ENCODE results near the gene FZD7. TPM values are rescaled to one million over a fixed set of nuclear protein-coding genes. Genes with fewer than 3 reads are reported as not detected.
A peak's percentile ranks its signal among the peaks of the same experiment; 100 is the strongest.

FZD7 gene
- total RNA-seq, 1 donor from 2014 or later: 35.2 TPM

GRCh38 chr2:202060218-202060617 lies 26.6 kb downstream of the FZD7 start:
- Histone ChIP-seq H3K27me3 (ENCODE audit: low read depth) (peaks cover 24% of the 10 kb centered on the region), H3K27ac (replicated peaks) (no peak overlapping the region), H3K4me3 (no peak overlapping the region), H3K36me3 (no peaks in the 10 kb centered on the region), H3K4me1 (peaks cover 14% of the 10 kb centered on the region), H3K9me3 (replicated peaks) (no peaks in the 10 kb centered on the region)
- no peak for DNase-seq
- TF ChIP-seq CTCF (IDR thresholded peaks at IDR 0.05; ENCODE audit: borderline replicate concordance): peak; percentile 41
- intact Hi-C loops (cut with micrococcal nuclease): no loop called here

- TF ChIP-seq CTCF (IDR thresholded peaks at IDR 0.05; ENCODE audit: borderline replicate concordance): no peak
- no peaks in the 10 kb centered on the region for H3K9me3 ChIP-seq (replicated peaks)
- H3K36me3 ChIP-seq: no peaks in the 10 kb centered on the region
- peaks cover 9% of the 10 kb centered on the region for H3K27me3 ChIP-seq (ENCODE audit: low read depth)
- peaks cover 14% of the 10 kb centered on the region for H3K4me1 ChIP-seq
- no peak overlapping the region for H3K4me3 ChIP-seq
- intact Hi-C loops (cut with micrococcal nuclease): no loop called here
- H3K27ac ChIP-seq (replicated peaks): no peak overlapping the region
- no peak for DNase-seq
Observed at GRCh38 chr2:202061695-202062094, 28.0 kb downstream of the FZD7 start.

GRCh38 chr2:202064171-202064880 lies 30.7 kb downstream of the FZD7 start:
- Histone ChIP-seq H3K27me3 (ENCODE audit: low read depth) (no peaks in the 10 kb centered on the region), H3K27ac (replicated peaks) (peak overlapping the region; percentile 30), H3K4me3 (no peak overlapping the region), H3K4me1 (peaks cover 14% of the 10 kb centered on the region), H3K9me3 (replicated peaks) (no peaks in the 10 kb centered on the region), H3K36me3 (no peaks in the 10 kb centered on the region)
- TF ChIP-seq CTCF (IDR thresholded peaks at IDR 0.05; ENCODE audit: borderline replicate concordance): no peak
- intact Hi-C loops (cut with micrococcal nuclease): no loop called here
- no peak for DNase-seq

- Histone ChIP-seq H3K27me3 (ENCODE audit: low read depth) (no peaks in the 10 kb centered on the region), H3K27ac (replicated peaks) (no peak overlapping the region), H3K4me3 (no peak overlapping the region), H3K9me3 (replicated peaks) (no peaks in the 10 kb centered on the region), H3K4me1 (peaks cover 14% of the 10 kb centered on the region), H3K36me3 (no peaks in the 10 kb centered on the region)
- no peak for TF ChIP-seq CTCF (IDR thresholded peaks at IDR 0.05; ENCODE audit: borderline replicate concordance)
- intact Hi-C loops (cut with micrococcal nuclease): no loop called here
- no peak for DNase-seq
Observed at GRCh38 chr2:202064881-202065230, 31.2 kb downstream of the FZD7 start.

GRCh38 chr2:202065876-202066275 lies 32.2 kb downstream of the FZD7 start:
- no peak overlapping the region for H3K27ac ChIP-seq (replicated peaks)
- TF ChIP-seq CTCF (IDR thresholded peaks at IDR 0.05; ENCODE audit: borderline replicate concordance): no peak
- H3K4me3 ChIP-seq: no peak overlapping the region
- peaks cover 14% of the 10 kb centered on the region for H3K4me1 ChIP-seq
- H3K9me3 ChIP-seq (replicated peaks): no peaks in the 10 kb centered on the region
- DNase-seq: no peak
- intact Hi-C loops (cut with micrococcal nuclease): no loop called here
- no peaks in the 10 kb centered on the region for H3K36me3 ChIP-seq
- H3K27me3 ChIP-seq (ENCODE audit: low read depth): no peaks in the 10 kb centered on the region
